Neural cell (in vitro differentiated cells): Measurements from ENCODE around the gene RFESD. TPM values are rescaled to one million over a fixed set of nuclear protein-coding genes. Genes with fewer than 3 reads are reported as not detected.
"Not testable (repeated sequence)": the region's sequence is repeated elsewhere in the genome, so short reads cannot be mapped to it uniquely, and the experiment has no call there.

Experiments used
- H2AFZ ChIP-seq: fragments of 200-600, 300-800 bp; sonication (generic), shearing (Covaris generic); 2 replicates; pipeline ENCODE4 v1.6.0; 2014; ENCODE audit warnings: low read depth, mild to moderate bottlenecking, antibody characterized with exemption, low read length, moderate library complexity
- H3F3A ChIP-seq: fragments of 200-600 bp; shearing (Covaris generic); 2 replicates; pipeline ENCODE4 v1.6.1; 2016; ENCODE audit warnings: mild to moderate bottlenecking, moderate library complexity, mixed read lengths, antibody characterized with exemption, low read length; ENCODE audit not compliant: insufficient read depth, poor library complexity, severe bottlenecking
- H3K27ac ChIP-seq: fragments of 200-600, 300-800 bp; sonication (generic), shearing (Covaris generic); 2 replicates; pipeline ENCODE4 v1.5.1; 2014; ENCODE audit warnings: mild to moderate bottlenecking, low read length, moderate library complexity
- H3K27me3 ChIP-seq: fragments of 300-800, 200-600 bp; sonication (generic), shearing (Covaris generic); 2 replicates; pipeline ENCODE4 v1.6.0; 2014; ENCODE audit warnings: mild to moderate bottlenecking, low read depth, low read length, moderate library complexity; ENCODE audit not compliant: insufficient read depth
- H3K36me3 ChIP-seq: fragments of 300-800, 200-600 bp; sonication (generic), shearing (Covaris generic); 2 replicates; pipeline ENCODE4 v1.5.1; 2014; ENCODE audit warnings: mild to moderate bottlenecking, antibody characterized with exemption, low read length, moderate library complexity; ENCODE audit not compliant: insufficient read depth
- H3K4me2 ChIP-seq: fragments of 300-800, 200-600 bp; sonication (generic), shearing (Covaris generic); 2 replicates; pipeline ENCODE4 v1.6.0; 2014; ENCODE audit warnings: mild to moderate bottlenecking, low read length
- H3K4me3 ChIP-seq: fragments of 300-800, 200-600 bp; sonication (generic), shearing (Covaris generic); 2 replicates; pipeline ENCODE4 v1.5.1; 2014; ENCODE audit warnings: mild to moderate bottlenecking, low read length, moderate library complexity
- H3K79me2 ChIP-seq: fragments of 200-600 bp; shearing (Covaris generic); replicated peaks from 2 replicates; pipeline ENCODE4 v1.6.0; 2014; ENCODE audit warnings: mild to moderate bottlenecking, low read length, moderate library complexity; ENCODE audit not compliant: insufficient read depth
- H3K9ac ChIP-seq: fragments of 300-800, 200-600 bp; sonication (generic), shearing (Covaris generic); 2 replicates; pipeline ENCODE4 v1.6.1; 2016; ENCODE audit warnings: mild to moderate bottlenecking, low read length, mixed read lengths
- H3K9me2 ChIP-seq: fragments of 200-600 bp; shearing (Covaris generic); 2 replicates; pipeline ENCODE4 v1.6.1; 2016; ENCODE audit warnings: mild to moderate bottlenecking, low read length, mixed read lengths; ENCODE audit not compliant: insufficient read depth
- H3K9me3 ChIP-seq: fragments of 200-600, 300-800 bp; sonication (generic), shearing (Covaris generic); 2 replicates; pipeline ENCODE4 v1.6.1; 2016; ENCODE audit warnings: mild to moderate bottlenecking, mixed run types, low read length, moderate library complexity, mixed read lengths
- H4K20me1 ChIP-seq: fragments of 200-600 bp; shearing (Covaris generic); 2 replicates; pipeline ENCODE4 v1.6.1; 2016; ENCODE audit warnings: mild to moderate bottlenecking, mixed run types; ENCODE audit not compliant: insufficient read depth
- CTCF ChIP-seq: fragments of 450-650 bp; IDR thresholded peaks from 2 replicates; pipeline ENCODE4 v1.5.1; 2014; ENCODE audit warnings: antibody characterized with exemption, mild to moderate bottlenecking, moderate library complexity; ENCODE audit not compliant: poor library complexity, severe bottlenecking
- EP300 ChIP-seq: fragments of 450-650 bp; conservative IDR thresholded peaks from 2 replicates; pipeline ENCODE4 v1.6.1; 2014; ENCODE audit warnings: antibody characterized with exemption, mild to moderate bottlenecking, moderate library complexity; ENCODE audit not compliant: poor library complexity, severe bottlenecking
- EZH2 ChIP-seq: fragments of 200-600, 300-800 bp; shearing (Covaris generic), sonication (generic); IDR thresholded peaks from 2 replicates; pipeline ENCODE4 v1.6.1; 2014; ENCODE audit warnings: antibody characterized with exemption, low read length, borderline replicate concordance, mild to moderate bottlenecking; ENCODE audit not compliant: insufficient read depth, poor library complexity, severe bottlenecking
- MXI1 ChIP-seq: fragments of 450-650 bp; conservative IDR thresholded peaks from 2 replicates; pipeline ENCODE4 v1.6.1; 2014; ENCODE audit warnings: antibody characterized with exemption, mild to moderate bottlenecking; ENCODE audit not compliant: poor library complexity, severe bottlenecking
- POLR2AphosphoS5 ChIP-seq: IDR thresholded peaks from 2 replicates; pipeline ENCODE4 v1.6.1; 2012
- RAD21 ChIP-seq: fragments of 450-650 bp; conservative IDR thresholded peaks from 2 replicates; pipeline ENCODE4 v1.6.1; 2014; ENCODE audit warnings: antibody characterized with exemption, mild to moderate bottlenecking, moderate library complexity
- REST ChIP-seq: IDR thresholded peaks from 2 replicates; pipeline ENCODE4 v1.6.1; 2012; ENCODE audit warnings: borderline replicate concordance
- SMC3 ChIP-seq: fragments of 450-650 bp; conservative IDR thresholded peaks from 2 replicates; pipeline ENCODE4 v1.6.1; 2014; ENCODE audit warnings: antibody characterized with exemption, mild to moderate bottlenecking, moderate library complexity; ENCODE audit not compliant: poor library complexity
- TAF1 ChIP-seq: IDR thresholded peaks from 2 replicates; pipeline ENCODE4 v1.6.1; 2012; ENCODE audit warnings: low read depth
- polyA plus RNA-seq: library from polyadenylated mRNA; depleted of rRNA; stranded (reverse); fragments of >200 nt; gene quantifications from 2 replicates; pipeline ENCODE4 v1.2.3, GENCODE V29; 2014

Gene RFESD
- polyA plus RNA-seq, 1 donor from 2014 or later = not detected

- Histone ChIP-seq H3K27ac (no peak overlapping the region), H3K36me3 (no peaks in the 10 kb centered on the region), H3K9ac (no peak overlapping the region), H3F3A (no peaks in the 10 kb centered on the region), H3K9me2 (no peaks in the 10 kb centered on the region), H2AFZ (no peak overlapping the region), H4K20me1 (no peaks in the 10 kb centered on the region), H3K9me3 (no peaks in the 10 kb centered on the region), H3K4me2 (no peak overlapping the region), H3K79me2 (no peaks in the 10 kb centered on the region), H3K4me3 (no peak overlapping the region), H3K27me3 (no peaks in the 10 kb centered on the region)
- no peak for TF ChIP-seq POLR2AphosphoS5
- TF ChIP-seq REST = no peak
Measured at GRCh38 chr5:95701074-95701473, 54.5 kb downstream of the RFESD start.

- no peak for TF ChIP-seq REST
- no peak for TF ChIP-seq EP300
- TF ChIP-seq TAF1 = no peak
- TF ChIP-seq CTCF = no peak
- no peak for TF ChIP-seq RAD21
- no peak for TF ChIP-seq EZH2
- TF ChIP-seq POLR2AphosphoS5 = no peak
- no peak for TF ChIP-seq MXI1
- TF ChIP-seq SMC3 = no peak
- Histone ChIP-seq H3K27me3 (no peaks in the 10 kb centered on the region), H4K20me1 (no peaks in the 10 kb centered on the region), H3K27ac (no peak overlapping the region), H3K4me2 (no peak overlapping the region), H3K9me2 (no peaks in the 10 kb centered on the region), H3K36me3 (no peaks in the 10 kb centered on the region), H3F3A (no peaks in the 10 kb centered on the region), H3K9ac (no peak overlapping the region), H3K9me3 (no peaks in the 10 kb centered on the region), H3K79me2 (no peaks in the 10 kb centered on the region), H3K4me3 (no peak overlapping the region), H2AFZ (no peak overlapping the region)
Measured at GRCh38 chr5:95704150-95704549, 57.6 kb downstream of the RFESD start.

- H2AFZ ChIP-seq, H3K4me3 ChIP-seq, H3K27ac ChIP-seq, H3K79me2 ChIP-seq, H3K36me3 ChIP-seq, H3F3A ChIP-seq, H3K4me2 ChIP-seq, H3K9me2 ChIP-seq, H3K9ac ChIP-seq, H3K9me3 ChIP-seq, H4K20me1 ChIP-seq, H3K27me3 ChIP-seq: not testable (repeated sequence)
Measured at GRCh38 chr5:95706196-95706595, 59.6 kb downstream of the RFESD start.
